Fibroblast of skin of left biceps (primary cell): Measurements from ENCODE around the gene KCNQ4.

Experiments used
- DNase-seq, 2 experiments: peaks; one replicate each; pipeline ENCODE4 v3.0.0-alpha.2; 2013; ENCODE audit warnings: low read depth in 2 of 2

KCNQ4 gene

DNA sequence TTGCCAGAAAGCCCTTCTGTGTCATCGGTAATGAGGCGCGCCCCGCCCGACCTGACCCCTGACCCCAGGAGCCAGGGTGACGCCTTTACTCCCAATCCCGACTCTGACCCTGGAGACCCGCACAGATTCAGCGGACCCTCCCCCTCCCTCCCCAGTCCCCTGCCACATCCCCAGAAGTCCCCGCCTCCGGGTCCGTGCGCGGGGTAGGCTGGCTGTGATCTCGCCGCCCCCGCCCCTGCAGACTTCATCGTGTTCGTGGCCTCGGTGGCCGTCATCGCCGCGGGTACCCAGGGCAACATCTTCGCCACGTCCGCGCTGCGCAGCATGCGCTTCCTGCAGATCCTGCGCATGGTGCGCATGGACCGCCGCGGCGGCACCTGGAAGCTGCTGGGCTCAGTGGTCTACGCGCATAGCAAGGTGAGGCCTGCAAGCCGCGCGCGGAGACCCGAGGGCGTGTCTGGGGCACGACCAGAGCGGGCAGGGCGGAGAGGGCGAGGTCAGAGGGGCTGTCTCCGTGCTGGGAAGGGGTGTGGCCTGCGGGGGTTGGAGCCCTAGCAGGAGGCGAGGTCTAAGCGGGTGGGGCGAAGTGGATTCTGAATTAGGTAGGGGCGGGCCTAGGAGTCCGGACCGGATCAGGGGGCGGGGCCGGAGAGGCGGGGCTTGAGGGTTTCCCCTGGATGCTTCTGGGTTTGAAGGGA lies 34.8 kb downstream of the KCNQ4 start:
- no peak for DNase-seq

DNA sequence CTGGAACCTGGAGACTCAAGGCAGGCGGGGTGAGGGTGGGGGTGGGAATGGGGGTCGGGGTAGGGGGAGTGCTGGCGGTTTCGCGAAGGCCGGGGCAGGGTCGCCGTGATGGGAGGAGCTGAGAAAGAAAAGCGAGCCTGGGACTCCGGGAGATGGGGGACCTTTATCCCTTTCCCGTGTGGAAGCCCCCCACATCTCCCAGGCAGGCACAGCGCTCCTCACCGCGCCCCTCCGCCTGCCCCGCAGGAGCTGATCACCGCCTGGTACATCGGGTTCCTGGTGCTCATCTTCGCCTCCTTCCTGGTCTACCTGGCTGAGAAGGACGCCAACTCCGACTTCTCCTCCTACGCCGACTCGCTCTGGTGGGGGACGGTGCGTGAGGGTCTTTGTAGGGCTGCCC lies 35.5 kb downstream of the KCNQ4 start:
- DNase-seq, result no peak

DNA sequence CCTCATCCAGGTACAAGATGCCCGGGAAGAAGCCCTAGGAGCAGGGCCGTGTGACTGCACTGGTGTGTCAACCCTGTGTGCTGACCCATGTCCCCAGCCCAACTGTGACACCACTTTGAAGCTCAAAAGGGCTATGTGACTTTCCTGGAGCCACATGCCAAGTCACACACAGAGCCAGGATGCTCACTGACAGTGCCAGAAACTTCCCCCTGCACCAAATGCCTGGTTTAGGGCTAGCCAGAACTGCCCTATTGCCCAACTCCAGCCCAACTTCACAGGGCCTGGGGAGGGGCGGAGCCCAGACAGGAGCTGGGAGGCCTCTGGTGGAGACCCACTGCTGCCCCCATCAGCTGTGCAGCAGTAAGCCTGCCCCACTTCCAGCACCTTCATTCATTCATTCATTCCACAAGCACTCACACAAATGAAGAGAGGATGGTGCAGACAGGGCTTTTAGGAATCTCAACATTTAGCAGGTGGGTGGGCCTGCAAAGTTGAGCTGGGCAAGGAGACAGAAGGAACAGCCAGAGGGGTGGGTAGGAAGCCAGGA lies 36.7 kb downstream of the KCNQ4 start:
- no peak for DNase-seq

DNA sequence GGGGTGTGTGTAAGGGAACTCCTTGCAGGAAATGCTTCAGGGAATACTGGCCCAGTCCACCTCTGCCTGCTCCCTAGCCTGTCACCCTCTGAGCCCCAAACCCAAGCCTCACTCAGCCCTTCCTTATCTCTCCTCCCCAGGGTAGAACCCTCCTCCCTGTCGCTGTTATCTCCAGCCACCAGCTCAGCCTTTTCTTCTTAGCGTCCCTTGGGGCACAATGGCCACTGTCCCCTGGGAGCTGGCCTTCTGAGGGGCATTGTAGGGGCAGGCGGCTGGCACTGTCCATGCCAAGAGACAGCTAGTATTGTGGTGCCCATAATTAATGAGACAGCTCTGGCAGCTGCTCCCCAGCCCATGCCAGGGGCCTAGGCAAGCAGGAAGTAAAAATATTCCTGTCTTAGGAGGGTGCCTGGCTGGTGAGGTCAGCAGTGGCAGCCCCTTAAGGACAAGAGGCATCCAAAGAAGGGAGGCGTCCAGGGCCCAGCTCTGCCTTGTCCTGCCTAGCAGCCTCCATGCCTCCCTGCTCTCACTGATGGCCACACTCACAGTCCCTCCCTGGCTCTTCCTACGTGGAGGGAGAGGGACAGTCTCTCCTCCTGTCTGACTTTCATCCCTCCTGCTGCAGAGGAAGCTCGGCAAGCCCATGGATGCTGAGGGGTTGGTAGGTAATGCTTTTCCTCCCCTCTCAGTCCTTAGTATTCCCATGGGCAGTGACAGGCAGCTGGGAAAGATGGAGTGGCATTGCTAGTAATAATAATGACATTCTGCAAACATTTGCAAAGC lies 37.5 kb downstream of the KCNQ4 start:
- DNase-seq, result no peak

DNA sequence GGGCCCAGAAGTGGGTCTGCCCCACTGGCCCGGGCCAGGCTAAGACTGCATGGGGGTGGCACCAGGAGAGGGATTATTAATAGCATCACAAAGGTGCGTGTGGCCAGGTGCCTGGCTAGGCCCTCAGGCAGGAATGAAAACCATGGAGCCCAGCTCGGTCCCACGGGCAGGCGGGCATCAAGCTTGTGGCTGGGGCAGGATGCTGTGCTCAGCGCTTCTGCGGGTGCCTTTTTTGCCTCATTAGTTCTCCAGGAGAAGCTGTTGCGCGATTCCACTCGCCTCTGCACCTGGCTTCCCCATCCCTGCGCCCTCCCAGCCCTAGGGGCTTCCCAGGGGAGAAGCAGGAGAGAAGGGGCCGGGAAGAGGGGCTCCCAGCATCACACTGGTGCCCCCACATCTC lies 39.3 kb downstream of the KCNQ4 start:
- no peak for DNase-seq

DNA sequence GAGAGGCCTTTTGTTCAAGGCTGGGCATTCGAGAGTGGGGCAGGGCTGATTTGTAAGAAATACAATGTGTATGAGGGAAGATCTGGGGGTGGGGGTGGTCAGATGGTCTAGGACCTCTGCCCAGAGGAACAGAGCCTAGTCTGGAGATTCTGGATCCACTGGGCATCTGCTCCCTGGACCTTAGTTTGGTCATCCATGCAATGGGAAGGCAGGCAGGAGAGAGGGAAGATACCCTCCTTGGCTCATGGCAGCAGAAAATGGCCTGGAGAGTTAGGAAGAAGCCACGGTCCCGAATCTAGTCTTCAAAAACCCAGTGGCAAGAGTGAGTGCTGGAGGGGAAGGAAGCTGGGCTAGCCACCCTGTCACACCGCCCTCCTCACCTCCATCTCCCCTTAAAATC lies 39.8 kb downstream of the KCNQ4 start:
- no peak for DNase-seq

DNA sequence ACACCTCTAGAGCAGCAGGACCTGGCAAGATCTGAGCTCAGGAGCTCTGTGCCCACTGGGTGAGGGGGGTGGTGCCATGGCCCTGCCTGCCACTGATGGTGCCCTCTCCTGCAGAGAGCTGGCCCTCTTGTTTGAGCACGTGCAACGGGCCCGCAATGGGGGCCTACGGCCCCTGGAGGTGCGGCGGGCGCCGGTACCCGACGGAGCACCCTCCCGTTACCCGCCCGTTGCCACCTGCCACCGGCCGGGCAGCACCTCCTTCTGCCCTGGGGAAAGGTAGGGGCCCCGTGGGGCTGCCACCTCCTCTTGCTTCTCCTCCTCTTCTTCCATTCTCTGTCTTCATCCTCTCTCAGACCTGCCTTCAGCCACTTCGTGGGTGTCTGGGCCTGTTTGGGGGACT lies 40.4 kb downstream of the KCNQ4 start:
- no peak for DNase-seq

DNA sequence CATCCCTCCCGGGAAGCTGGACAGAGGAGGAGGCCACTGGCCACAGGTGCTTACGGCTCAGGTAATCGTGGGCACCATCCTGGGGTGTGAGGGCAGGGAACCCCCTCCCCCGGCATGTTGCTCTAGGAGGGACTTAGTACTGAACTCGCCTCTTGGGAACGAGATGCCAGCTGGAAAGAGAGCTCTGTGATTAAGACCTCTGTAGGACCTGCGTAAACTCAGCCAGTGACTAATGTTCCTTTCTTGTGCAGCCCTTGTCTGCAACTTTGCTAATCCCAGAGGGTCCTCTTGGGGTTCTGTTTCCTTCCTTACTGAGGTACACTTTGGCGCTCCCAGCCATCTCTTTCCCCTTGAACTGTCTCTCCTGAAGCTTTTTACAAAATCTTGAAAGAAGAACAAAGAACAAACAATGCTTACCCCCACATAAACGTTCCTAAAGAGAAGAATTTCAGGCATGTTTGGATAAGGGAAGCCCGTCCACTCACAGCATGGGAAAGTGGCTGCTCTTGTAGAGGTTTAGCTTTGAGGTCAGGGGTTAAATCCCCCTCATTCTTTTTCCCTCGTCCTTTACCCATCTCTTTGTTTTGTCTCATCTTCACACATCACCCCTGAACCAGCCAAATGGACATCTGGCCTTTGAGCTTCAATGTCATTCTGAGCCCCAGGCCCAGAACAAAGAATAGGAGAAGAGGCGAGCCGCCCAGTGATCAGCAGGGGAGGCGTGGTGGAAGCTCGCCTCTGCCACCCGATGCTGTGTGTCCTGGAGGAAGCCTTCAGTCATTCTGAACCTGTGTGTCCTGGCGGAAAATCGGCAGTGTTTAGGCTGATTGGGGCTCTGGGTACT lies 41.2 kb downstream of the KCNQ4 start:
- DNase-seq, result no peak

DNA sequence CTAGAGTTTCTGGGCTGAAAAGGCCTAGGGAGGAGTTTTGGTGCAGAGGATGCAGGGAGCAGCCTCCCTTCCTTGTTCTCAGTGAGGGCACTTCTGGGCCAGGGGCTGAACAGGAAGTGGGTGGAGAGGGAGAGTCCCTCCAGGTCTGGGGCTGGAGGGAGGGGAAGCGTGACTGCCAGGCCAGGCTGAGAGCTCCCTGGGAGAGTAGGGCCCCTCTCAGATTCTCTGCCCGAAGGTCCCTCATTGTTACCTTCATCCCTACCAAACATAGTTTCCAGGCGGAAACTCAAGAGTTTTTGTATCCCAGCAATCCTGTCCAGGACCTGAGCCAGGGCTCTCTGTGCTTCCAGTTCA lies 41.8 kb downstream of the KCNQ4 start:
- no peak for DNase-seq

DNA sequence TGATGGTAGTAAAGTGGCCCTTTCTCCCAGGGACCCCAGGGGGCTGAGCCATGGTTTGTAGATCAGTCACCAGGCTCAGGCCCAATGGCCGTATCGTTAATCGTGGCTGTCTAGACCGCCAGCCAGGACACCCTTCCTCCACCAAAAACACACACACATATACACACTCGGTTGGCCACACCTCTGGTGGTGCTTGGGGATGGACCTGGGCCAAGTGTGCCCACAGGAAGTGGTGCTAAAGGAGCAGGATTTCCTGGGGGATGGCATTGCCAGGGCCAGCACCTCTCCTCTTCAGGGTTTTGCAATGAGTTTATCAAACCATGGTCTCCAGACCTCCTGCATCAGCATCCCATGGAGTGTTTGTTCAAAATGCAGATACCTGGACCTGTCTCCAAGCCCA lies 42.4 kb downstream of the KCNQ4 start:
- DNase-seq, result no peak

DNA sequence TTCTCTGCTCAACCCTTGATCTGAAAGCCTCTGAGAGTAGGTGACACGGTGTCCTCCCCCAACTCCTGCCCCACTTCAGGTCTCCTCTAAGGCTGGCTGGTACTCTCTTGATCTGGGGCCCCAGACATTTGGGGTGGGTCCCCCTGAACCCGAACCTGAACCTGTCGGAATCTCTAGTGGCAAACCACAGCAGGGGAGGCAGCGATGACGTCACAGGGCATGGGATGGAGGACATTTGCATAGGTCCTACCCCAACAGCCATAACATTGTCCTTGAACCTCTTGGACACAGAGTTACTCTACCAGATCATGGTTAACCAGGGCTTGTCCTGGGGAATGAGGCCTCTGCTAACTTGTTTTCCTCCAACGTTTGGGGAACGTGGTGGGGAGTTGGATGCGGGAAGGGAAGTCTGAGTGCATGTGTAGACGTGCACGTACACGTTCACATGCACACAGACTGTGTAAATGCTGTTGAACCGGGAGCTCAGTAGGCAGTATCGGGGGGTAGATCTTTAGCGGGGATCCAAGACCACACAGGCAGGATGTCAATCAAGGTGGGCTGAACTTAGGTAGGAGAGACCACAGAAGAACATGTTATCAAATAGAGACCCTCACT lies 46.2 kb downstream of the KCNQ4 start:
- DNase-seq, result no peak

DNA sequence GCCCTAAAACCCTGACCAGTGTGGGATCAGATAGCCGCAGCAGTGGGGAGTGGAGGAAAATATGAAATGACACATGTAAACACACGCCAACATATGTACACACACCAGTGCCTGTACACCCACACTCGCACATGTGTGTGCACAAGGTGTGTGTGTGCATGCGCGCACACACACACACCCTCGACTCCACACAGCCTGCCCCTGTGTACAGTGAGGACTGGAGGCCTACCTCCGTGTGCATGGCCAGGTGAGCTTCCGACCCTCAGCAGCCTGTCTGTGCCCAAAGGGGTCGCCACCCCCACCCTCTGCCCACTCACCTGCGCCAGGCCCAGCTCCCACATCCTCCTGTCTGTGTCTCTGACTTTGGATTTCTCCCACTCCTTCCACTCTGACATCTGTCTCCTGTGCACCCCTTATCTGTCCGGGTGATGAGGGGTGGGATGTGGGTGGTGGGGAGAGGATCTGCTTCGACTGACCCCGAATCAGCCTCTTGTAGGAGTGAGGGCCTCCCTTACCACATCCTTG lies 46.9 kb downstream of the KCNQ4 start:
- DNase-seq, result no peak

DNA sequence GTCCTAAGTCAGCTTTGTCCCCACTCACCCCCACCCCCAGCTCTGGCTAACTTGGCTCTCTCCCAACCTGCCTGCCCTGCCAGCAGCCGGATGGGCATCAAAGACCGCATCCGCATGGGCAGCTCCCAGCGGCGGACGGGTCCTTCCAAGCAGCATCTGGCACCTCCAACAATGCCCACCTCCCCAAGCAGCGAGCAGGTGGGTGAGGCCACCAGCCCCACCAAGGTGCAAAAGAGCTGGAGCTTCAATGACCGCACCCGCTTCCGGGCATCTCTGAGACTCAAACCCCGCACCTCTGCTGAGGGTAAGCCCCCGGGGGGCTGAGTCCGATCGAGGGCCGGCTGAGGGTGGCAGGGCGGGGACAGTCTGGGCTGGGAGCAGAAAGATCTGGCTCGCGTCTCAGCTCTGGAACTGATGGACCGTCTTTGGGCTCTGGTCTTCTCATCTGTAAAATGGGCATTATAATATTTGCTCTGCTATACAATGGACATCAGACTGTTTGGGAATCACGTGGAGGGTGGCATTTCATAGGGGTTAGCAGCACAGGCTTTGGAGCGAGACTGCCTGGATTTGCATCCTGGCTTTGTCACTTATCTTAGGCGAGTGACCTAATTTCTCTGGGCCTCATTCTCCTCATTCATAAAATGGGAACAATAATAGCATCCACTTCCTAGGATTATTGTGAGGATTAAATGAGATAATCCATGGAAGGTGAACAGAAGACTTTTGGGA lies 47.6 kb downstream of the KCNQ4 start:
- no peak for DNase-seq

DNA sequence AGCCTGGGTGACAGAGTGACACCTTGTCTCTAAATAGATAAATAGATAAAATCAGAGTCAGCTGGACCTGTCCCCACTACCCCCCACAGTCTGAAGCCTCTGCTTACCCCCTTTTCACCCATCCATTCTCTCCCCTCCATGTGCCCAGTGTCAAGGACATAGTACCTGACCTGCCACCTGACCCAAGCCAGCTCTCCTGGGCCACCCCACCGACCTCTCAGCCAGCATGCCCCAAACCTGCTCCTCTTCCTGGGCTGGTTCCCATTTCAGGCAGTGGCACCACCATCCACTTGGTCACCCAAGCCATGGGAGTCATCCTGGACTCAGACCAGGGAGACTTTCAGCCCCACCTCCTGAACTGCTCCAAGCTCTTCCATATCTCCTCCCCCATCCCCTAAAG lies 50.4 kb downstream of the KCNQ4 start:
- DNase-seq, result no peak

DNA sequence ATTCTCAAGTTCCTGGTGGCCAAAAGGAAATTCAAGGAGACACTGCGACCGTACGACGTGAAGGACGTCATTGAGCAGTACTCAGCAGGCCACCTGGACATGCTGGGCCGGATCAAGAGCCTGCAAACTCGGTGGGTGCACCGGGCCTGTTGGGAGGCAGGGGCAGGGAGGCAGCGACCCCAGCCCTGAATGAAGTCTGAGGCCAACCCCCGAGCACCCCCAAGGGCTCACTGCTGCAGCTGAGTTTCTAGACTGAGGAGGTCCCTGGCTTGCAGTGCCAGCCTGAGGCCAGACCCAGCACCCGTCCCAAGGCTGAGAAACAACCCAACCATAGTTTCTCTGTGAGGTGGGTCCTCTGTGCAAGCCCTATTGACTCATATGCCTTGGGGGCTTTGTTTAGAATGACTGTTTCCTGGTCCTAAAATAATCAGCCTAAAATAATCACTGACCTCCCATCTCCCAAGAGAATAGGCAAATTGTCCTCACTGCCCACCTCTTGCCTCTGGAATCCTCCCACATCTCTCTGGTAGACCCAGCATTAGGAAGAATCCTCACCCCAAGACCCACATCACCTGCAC lies 51.5 kb downstream of the KCNQ4 start:
- no peak for DNase-seq

DNA sequence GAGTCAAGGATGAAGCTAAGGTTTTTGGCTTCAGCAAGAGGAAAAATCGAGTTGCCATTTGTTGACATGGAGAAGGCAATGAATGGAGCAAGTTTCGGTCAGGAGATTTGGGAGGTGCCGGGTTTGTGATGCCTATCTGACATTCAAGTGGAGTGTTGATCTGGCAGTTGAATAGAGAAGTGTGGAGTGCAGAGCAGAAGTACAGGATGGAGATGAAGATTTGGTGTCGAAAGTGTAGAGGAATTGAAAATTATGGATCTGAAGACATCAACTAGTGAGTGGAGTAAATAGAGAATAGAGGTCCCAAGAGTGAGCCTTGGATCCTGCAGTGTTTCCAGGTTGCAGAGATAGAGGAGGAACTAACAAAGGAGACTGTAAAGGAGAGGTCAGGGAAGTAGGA lies 52.7 kb downstream of the KCNQ4 start:
- no peak for DNase-seq

DNA sequence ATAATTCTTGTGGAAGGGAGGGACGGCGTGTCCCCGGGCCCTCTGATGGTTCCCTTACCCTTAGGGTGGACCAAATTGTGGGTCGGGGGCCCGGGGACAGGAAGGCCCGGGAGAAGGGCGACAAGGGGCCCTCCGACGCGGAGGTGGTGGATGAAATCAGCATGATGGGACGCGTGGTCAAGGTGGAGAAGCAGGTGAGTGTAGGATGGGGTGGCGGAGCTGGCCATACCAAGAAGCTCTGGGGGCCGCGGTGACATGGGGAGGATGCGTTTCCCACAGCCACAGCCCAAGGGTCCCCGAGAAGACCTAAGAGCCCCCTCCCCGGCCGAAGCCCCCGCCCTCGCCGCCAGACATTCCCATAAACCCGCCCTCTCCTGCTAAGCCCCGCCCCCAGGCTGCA lies 54.0 kb downstream of the KCNQ4 start:
- DNase-seq, result no peak

DNA sequence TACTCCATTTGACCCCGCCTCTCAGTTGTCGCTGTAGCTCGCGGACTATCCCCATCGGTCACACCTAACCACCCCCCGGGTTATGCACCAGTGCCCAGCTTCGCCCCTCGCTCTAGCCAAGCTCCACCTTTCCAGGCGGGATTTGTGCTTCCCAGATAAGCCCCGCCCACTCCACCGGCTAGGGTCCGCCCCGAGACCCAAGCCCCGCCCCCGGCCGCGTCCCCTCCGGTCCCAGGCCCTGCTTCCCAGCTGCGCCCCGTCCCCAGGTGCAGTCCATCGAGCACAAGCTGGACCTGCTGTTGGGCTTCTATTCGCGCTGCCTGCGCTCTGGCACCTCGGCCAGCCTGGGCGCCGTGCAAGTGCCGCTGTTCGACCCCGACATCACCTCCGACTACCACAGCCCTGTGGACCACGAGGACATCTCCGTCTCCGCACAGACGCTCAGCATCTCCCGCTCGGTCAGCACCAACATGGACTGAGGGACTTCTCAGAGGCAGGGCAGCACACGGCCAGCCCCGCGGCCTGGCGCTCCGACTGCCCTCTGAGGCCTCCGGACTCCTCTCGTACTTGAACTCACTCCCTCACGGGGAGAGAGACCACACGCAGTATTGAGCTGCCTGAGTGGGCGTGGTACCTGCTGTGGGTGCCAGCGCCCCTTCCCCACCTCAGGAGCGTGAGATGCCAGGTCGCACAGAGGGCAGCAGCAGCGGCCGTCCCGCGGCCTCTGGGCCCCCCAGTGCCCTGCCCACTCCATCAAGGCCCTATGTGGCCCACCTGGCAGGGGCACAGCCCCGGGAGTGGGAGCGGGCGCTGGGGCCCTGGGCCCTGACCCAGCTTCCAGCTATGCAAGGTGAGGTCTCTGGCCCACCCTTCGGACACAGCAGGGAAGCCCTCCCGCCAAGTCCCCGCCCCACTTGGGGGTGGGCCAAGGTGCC lies 54.7 kb downstream of the KCNQ4 start:
- no peak for DNase-seq
